ENCODE measurements around the gene RNU6-7.

The RNU6-7 gene

DNA sequence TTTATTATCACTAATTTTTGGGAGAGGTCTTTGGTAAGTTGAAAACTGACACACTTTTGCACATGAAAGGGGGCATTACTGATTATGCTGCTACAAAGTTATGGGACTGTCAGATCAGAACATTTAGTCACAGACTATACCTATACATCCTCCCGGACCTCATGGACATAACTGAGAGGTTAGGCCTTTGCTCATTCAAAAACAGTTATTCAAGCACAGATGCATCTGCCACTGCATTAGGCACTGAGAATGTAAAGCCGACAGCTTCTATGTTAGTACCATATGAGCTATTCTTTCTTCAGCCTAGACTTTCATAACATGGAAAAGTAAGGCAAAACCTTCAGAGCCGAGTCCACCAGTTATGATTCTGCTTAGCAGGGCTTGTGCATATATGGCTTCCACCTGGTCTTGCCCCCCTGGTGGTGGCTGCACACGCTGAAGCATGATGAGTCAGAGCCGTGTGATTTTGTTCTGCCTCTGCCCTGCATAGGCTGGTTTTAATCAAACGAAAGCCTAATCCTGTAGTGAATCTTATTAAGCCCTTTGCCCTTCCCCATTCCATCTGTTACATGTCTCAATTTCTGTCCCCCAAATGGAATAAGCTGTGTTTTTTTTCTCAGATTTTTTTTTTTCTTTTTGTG lies 23.0 kb downstream of the RNU6-7 start:
- DNase-seq (peak; percentile 18), ATAC-seq (ENCODE audit: insufficient read depth, low read depth) (peak; percentile 78)
- Histone ChIP-seq H3K4me1 (ENCODE audit: insufficient read depth, low read length) (no peaks in the 10 kb centered on the region), H3K27ac (ENCODE audit: low read length) (no peak overlapping the region), H3K4me3 (ENCODE audit: low read depth in 1 of 2, low read length in 2 of 2) (no peak overlapping the region), H3K9me3 (ENCODE audit: insufficient read depth, low read length, severe bottlenecking) (no peaks in the 10 kb centered on the region), H3K36me3 (ENCODE audit: insufficient read depth, low read length) (no peaks in the 10 kb centered on the region), H3K27me3 (ENCODE audit: insufficient read depth, low read length, poor library complexity) (no peaks in the 10 kb centered on the region), H3K9ac (ENCODE audit: low read depth, low read length) (no peak overlapping the region), H3K4me2 (ENCODE audit: insufficient read depth, low read length) (no peak overlapping the region), H3K79me2 (ENCODE audit: insufficient read depth, low read length) (no peaks in the 10 kb centered on the region), H2AFZ (ENCODE audit: low read depth, low read length) (no peak overlapping the region), H4K20me1 (ENCODE audit: insufficient read depth, low read length) (no peaks in the 10 kb centered on the region)
- TF ChIP-seq EZH2 (IDR thresholded peaks at IDR 0.05; ENCODE audit: borderline replicate concordance, low read depth, low read length, severe bottlenecking), result no peak
- TF ChIP-seq, protein P1, sequence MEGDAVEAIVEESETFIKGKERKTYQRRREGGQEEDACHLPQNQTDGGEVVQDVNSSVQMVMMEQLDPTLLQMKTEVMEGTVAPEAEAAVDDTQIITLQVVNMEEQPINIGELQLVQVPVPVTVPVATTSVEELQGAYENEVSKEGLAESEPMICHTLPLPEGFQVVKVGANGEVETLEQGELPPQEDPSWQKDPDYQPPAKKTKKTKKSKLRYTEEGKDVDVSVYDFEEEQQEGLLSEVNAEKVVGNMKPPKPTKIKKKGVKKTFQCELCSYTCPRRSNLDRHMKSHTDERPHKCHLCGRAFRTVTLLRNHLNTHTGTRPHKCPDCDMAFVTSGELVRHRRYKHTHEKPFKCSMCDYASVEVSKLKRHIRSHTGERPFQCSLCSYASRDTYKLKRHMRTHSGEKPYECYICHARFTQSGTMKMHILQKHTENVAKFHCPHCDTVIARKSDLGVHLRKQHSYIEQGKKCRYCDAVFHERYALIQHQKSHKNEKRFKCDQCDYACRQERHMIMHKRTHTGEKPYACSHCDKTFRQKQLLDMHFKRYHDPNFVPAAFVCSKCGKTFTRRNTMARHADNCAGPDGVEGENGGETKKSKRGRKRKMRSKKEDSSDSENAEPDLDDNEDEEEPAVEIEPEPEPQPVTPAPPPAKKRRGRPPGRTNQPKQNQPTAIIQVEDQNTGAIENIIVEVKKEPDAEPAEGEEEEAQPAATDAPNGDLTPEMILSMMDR (IDR thresholded peaks at IDR 0.05; ENCODE audit: borderline replicate concordance, extremely low read depth, low read length, poor library complexity, severe bottlenecking), result peak; percentile 26

DNA sequence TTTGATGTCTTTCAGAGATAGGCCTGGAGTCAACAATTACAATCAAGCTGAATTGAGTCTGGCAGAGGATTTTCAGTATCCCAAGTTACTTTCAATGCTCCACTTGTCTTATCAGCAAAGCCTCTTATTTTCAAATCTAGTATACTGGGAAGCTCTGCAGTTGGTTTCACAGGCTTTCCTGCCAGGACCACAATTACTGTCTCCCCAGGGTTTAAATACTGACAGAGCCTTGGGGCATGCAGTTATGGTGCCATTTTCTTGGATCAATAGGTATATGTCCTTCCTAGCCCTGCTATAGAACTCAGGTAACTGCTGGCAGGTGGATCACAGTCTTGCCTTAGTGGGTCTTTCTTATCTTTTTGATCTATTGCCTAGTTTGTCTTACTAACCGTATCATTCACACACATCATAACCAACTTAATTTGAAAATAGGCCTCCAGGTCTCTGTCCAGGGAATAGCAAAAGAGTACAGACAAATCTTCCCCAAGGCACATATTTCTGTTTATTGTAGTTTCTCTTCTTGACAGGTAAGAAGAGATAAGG lies 23.6 kb downstream of the RNU6-7 start:
- Histone ChIP-seq H2AFZ (ENCODE audit: low read depth, low read length) (no peak overlapping the region), H3K9me3 (ENCODE audit: insufficient read depth, low read length, severe bottlenecking) (no peaks in the 10 kb centered on the region), H3K79me2 (ENCODE audit: insufficient read depth, low read length) (no peaks in the 10 kb centered on the region), H3K27me3 (ENCODE audit: insufficient read depth, low read length, poor library complexity) (no peaks in the 10 kb centered on the region), H3K4me1 (ENCODE audit: insufficient read depth, low read length) (no peaks in the 10 kb centered on the region), H3K4me2 (ENCODE audit: insufficient read depth, low read length) (no peak overlapping the region), H3K27ac (ENCODE audit: low read length) (no peak overlapping the region), H3K4me3 (ENCODE audit: low read depth in 1 of 2, low read length in 2 of 2) (no peak overlapping the region), H3K9ac (ENCODE audit: low read depth, low read length) (no peak overlapping the region), H4K20me1 (ENCODE audit: insufficient read depth, low read length) (no peaks in the 10 kb centered on the region), H3K36me3 (ENCODE audit: insufficient read depth, low read length) (no peaks in the 10 kb centered on the region)
- DNase-seq (no peak), ATAC-seq (ENCODE audit: insufficient read depth, low read depth) (no peak)
- TF ChIP-seq, protein P1 (IDR thresholded peaks at IDR 0.05; ENCODE audit: borderline replicate concordance, extremely low read depth, low read length, poor library complexity, severe bottlenecking), result no peak
- no peak for TF ChIP-seq EZH2 (IDR thresholded peaks at IDR 0.05; ENCODE audit: borderline replicate concordance, low read depth, low read length, severe bottlenecking)

DNA sequence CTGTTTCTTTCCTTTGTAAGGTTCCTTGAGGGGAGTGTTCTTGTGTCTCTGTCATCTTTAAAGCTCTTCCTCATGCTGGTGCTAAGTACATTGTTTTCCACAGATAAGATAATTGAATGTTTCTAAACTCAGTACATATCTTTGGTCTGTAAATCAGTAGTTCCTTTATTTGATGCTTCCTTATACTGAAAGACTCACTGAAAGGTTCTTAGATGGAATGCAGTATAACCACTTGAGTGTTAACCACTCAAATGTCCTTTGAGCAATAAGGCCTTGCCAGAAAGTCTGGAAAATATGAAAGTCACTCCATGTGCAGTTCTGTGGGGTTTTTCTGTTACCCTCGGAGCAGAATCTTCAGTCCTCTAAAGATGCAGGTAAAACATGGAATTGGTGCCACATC lies 24.2 kb downstream of the RNU6-7 start:
- Histone ChIP-seq H3K4me3 (ENCODE audit: low read depth in 1 of 2, low read length in 2 of 2) (no peak overlapping the region), H3K27ac (ENCODE audit: low read length) (no peak overlapping the region), H3K9ac (ENCODE audit: low read depth, low read length) (no peak overlapping the region), H2AFZ (ENCODE audit: low read depth, low read length) (no peak overlapping the region), H3K4me2 (ENCODE audit: insufficient read depth, low read length) (no peak overlapping the region), H3K4me1 (ENCODE audit: insufficient read depth, low read length) (no peaks in the 10 kb centered on the region), H3K9me3 (ENCODE audit: insufficient read depth, low read length, severe bottlenecking) (no peaks in the 10 kb centered on the region), H3K27me3 (ENCODE audit: insufficient read depth, low read length, poor library complexity) (no peaks in the 10 kb centered on the region), H4K20me1 (ENCODE audit: insufficient read depth, low read length) (no peaks in the 10 kb centered on the region), H3K36me3 (ENCODE audit: insufficient read depth, low read length) (no peaks in the 10 kb centered on the region), H3K79me2 (ENCODE audit: insufficient read depth, low read length) (no peaks in the 10 kb centered on the region)
- DNase-seq (no peak), ATAC-seq (ENCODE audit: insufficient read depth, low read depth) (no peak)
- TF ChIP-seq, protein P1 (IDR thresholded peaks at IDR 0.05; ENCODE audit: borderline replicate concordance, extremely low read depth, low read length, poor library complexity, severe bottlenecking), result no peak
- TF ChIP-seq EZH2 (IDR thresholded peaks at IDR 0.05; ENCODE audit: borderline replicate concordance, low read depth, low read length, severe bottlenecking), result no peak
